HG03108 (cell line): Measurements from ENCODE around the gene LRRC45.
A peak's percentile ranks its signal among the peaks of the same experiment; 100 is the strongest.

ENCODE experiments used
- ATAC-seq: cut with Tn5 transposase; IDR thresholded peaks from one replicate; pipeline ENCODE4 v1.9.1; 2021; ENCODE audit warnings: moderate library complexity; ENCODE audit not compliant: unreplicated experiment

Gene LRRC45

GRCh38 chr17:82061047-82061925, 38.2 kb downstream of the LRRC45 start:
- no peak for ATAC-seq

DNA sequence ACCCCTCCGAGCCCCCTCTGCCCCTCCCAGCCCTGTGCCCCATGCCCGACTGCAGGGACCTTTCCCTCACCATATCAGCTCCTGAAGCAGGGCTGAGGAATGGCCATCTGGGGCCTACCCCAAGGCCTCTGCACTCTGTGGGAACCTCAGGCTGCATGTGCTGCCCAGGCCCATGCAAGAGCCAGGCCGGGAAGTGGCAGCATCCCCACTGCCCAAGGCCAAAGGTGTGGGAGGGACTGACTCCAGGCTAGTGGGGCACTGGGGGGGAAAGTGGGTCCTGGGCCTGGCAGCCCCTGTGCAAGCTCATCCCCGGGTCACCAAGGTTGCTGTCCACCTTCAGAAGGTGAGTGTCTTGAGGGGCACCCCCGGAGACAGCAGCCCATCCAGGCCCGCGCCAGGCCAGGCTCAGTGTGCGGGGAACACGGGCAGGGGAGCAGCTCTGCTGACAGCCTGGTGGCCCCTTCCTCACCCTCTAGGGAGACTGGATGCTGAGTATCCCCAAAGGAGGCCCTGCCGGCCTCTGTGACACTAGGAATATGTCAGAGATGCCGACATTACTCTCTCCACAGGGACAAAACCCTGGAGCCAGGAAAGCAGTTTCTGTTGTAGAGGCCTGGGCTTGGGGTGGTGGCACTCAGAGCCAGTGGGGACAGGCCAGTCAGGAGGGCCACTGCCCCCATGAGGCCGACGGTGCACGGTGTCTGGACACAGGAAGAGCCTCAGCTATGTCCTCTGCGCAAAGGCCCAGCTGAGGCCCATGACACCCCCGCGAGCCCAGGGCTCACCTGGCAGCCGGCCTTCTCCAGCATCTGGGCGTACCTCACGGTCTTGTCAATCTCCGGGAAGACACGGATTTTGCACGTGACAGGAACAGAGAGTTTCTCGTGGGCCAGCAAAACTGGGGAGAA, 39.2 kb downstream of the LRRC45 start:
- ATAC-seq = no peak

DNA sequence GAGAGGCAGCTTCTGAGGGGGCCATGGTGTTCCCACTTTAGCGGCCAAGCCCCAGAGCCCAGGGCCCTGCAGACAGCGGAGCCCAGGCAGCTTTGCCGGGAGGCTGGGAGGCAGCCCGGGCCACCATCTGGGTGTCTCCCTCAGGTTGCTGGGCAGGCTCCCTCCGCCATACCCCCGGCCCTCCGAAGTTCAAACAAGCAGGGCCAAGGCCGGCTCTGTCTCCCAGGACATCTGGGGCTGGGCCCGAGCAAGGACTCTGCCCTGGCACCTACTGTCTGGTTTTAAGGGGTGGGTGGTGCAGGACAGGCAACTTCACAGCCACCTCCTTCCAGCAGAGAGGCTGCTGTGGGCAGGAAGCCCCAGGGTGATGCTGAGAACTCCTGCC, 39.9 kb downstream of the LRRC45 start:
- no peak for ATAC-seq

DNA sequence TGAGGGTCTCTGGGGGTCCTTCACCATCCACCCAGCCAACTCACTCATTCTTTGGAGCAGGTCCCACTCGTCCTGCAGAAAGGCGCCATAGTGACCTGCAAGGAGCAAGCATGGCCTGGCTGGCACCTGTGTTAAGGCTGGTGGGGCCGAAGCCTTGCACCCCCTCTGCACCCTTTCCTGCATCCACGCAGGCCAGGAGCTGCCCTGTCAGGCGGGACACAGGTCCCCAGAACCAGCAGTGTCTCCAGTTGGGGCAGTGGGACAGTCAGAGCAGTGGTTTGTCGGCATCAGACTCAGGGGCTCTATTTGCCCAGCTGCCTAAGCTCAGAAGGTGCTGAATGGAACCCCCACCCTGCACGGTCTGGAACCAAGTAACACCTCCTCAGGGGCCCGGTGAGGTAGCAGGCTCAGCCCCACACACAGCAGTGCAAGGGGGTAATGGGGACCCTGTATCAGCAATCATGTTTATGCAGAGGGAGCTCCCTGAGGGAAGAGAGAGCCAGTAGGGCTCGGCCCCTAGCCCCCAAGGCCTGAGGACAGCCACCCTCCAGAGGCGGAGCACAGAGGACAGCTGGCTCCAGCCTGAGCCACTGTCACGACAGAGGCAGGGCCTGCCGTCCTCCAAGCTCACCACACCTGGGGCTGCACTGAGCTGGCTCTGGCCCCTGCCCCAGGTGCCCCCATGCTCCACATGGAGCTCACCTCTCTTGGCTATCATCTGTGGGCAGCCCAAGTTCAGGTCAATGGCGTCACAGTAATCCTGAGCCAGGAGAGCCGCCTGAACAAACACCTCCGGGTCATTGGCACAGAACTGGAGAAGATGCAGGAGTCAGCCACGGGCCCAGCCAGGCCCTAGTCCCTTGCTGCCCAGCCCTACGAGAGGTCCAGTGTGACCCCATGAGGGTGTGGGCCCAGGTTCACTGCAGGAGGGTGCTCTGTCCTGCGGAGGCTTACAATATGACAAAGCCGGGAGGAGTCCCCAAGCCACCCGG, 40.6 kb downstream of the LRRC45 start:
- no peak for ATAC-seq

GRCh38 chr17:82064433-82065192, 41.5 kb downstream of the LRRC45 start:
- ATAC-seq = no peak

DNA sequence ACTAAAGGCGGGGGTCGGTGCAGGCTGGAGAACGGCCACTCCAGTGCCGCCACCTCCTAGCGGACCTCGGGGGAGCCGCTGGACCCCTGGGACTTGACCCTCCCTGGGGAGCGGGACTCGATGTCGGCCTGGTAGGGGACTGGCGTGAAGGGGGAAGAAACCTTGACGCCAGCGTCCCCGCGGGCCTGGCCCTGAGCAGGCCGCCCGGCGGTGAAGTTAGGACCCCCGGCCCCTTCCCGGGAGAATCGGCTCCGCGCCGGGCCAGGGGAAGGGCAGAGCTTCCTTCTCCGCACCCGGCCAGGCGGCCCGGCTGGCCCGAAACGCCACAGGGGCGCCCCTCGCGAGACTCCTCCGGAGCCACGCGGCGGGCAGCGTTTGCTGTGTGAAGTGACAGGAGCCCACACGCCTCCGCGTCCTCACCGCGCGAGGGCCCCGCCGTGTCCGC, 42.1 kb downstream of the LRRC45 start:
- no peak for ATAC-seq

- peak; percentile 60 for ATAC-seq
These were observed 42.7 kb downstream of the LRRC45 start, which contains the start of gene DUS1L for GRCh38 chr17:82065638-82066303. DUS1L (minus strand) TSS chr17:82065804; CDS start chr17:82065059, 745 bp downstream.

DNA sequence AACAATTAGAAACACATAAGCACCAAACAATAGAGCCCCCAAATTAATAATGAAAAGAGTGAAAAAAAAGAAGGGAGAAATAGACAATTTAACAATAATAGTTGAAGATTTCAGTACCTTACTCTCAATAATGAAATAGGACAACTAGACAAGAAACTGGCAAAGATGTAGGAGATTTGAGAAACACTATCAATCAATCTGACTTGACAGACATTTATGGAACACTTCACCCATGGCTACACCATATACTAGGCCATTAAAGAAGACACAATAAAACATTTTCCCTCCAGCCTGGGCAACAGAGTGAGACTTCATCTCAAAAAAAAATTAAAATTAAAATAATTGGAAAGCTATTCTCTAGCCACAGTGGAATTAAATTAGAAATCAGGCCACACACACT, 47.5 kb downstream of the LRRC45 start:
- no peak for ATAC-seq

DNA sequence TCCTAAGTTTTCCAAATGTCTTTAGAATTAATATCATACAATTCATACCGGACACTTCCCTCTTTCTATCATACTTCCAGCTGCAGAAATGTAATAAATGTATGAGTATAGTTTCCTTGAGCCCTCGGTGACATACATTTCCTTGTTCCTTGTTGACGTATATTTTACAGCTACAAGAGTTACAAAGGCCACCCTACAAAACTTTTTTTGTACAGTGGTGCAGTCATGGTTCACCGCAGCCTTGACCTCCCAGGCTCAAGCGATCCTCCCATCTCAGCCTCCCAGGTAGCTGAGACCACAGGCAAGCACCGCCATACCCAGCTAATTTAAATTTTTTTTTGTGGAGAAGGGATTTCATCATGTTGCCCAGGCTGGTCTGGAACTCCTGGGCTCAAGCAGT, 49.7 kb downstream of the LRRC45 start:
- no peak for ATAC-seq

DNA sequence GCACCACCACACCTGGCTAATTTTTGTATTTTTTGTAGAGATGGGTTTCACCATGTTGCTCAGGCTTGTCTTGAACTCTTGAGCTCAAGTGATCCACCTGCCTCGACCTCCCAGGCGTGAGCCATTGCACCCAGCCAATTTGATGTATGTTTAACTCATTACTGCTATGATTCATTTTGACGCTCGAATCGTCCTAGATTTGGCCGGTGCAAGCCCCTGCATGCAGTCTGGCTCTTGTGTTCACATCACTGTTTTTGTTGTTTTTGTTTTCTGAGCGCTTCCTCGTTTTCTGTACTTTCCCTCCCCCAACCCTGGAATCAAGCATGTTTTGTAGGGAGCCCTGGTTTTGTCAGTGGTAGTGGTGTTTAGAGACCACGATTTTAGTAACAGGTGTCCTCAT, 50.3 kb downstream of the LRRC45 start:
- no peak for ATAC-seq

- no peak for ATAC-seq
These were observed 53.1 kb downstream of the LRRC45 start for GRCh38 chr17:82076018-82076784.

GRCh38 chr17:82076785-82077591, 53.9 kb downstream of the LRRC45 start:
- no peak for ATAC-seq

DNA sequence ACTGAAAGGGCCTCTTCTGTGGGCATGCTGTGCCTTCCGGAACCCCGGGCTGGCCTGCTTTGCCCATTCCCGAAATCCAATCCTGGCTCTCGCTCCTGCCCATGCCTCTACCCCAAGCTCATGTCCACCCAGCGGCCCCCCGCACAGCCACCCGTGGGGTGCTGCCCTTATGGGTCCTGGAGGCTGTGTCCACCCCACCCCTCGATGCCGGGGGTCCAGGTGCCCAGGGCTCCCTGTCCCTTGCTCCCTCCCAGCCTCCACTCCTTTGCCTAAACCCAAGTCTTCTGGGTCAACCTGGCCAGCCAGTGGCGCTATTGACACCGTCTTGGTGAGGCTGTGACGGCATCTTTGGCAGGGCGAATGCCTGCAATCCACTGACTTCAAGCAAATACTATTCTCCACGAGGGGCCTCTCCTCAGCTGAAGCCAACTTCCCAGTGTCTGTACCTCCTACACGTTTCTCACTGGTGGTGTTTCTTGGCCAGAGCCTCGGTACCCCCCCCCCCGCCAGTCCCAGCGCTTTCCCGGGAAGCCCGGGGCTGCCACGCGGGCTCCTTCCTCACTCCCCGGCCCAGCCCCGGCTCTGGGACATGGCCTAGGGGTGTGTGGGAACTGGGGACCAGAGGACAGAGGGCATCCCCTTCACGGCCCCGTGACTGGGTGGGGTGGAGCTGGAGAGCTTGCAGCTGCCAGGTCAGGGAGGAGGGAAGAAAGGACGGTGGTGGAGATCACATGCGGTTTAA, 54.7 kb downstream of the LRRC45 start:
- no peak for ATAC-seq

DNA sequence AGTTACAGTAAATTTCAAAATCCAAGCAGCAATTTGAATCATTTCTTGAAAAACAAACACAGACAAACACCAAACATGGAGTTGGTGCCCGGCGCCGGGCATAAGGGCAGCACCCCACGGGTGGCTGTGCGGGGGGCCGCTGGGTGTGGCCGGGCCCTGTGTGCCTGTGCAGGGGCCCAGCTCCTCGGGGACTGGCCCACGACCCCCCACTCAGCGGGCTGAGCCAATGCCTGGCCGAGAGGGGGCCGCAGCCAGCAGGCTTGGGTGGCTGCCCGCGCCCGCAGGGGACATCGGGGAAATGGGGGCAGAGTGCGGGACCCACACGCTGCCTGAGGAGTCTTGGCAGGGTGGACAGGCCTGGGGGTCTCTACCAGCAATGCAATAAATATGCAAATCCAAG, 55.3 kb downstream of the LRRC45 start:
- no peak for ATAC-seq

DNA sequence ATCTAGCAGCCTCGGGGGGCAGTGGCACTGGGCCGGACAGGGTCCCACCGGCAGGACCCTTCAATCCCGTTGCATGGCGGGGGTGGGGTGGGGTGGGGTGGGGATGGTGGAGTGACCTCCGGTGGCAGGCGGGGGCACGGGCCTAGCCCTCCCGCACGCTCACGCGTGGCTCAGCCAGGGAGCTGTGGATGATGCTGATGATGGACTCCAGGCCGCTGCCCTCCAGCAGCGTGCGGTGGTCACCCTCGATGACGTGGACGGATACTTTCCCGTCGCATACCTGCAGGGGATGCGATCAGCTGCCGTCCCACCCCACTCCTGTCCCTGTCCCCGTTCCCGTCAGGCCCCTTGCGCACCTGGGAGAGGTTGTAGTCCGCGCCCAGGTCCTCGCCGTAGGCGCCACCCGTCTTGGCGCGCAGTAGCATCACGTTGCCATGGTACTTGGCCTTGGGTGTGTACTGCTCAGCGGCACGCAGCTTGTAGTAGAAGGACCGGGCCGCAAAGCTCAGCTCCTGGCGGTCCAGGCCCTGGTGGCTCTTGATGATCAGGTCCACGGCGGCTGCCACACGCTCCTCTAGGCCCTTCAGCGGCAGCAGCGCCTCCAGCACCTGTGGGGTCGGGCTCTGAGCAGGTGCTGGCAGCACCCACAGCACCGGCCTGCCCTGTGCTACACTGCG, 56.0 kb downstream of the LRRC45 start:
- no peak for ATAC-seq

DNA sequence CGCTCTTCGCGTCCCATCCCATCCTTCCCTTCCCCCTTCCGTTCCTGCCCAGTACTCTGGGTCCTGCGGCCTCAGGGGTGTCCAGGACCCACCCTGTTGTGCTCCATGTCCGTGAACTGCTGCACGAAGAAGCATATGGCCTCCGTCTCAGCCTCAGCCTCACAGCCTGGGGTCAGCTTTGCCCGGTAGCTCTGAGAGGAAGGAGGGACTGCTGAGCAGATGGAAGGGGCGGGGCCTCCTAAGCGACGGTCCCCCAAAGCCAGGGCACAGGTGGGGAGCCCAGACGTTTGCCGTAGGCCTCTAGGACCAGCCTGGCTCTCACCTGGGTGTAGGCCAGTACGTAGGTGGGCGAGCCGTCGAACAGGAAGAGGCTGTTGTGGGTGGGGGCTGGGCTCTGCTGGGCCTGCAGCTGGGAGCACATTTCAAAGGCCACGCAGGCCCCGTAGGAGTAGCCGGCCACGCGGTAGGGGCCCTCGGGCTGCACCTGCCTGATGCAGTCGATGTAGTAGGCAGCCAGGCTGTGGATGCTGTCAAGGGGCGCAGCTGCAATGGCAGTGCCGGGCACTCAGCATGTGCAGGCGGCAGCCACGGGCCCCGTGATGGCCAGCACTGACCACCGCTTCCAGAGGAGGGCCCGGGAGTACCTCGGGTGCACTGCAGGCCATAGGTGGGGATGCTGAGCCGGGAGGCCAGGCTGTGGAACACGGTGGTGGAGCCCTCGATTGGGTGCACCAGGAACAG, 57.1 kb downstream of the LRRC45 start:
- ATAC-seq = no peak
